Mesodermal cell (in vitro differentiated cells): ENCODE data around the gene ATP6V0D1.

Source experiments
- H3K27ac ChIP-seq: 2 replicates; pipeline ENCODE4 v1.7.0; 2013; ENCODE audit warnings: mild to moderate bottlenecking, low read depth, low read length, moderate library complexity; ENCODE audit not compliant: severe bottlenecking
- H3K36me3 ChIP-seq: 2 replicates; pipeline ENCODE4 v1.7.1; 2013; ENCODE audit warnings: mild to moderate bottlenecking, low read length, moderate library complexity; ENCODE audit not compliant: control insufficient read depth, insufficient read depth
- H3K4me1 ChIP-seq: one replicate; pipeline ENCODE4 v1.7.1; 2013; ENCODE audit warnings: mild to moderate bottlenecking, low read length; ENCODE audit not compliant: insufficient read depth, control insufficient read depth, poor library complexity, severe bottlenecking
- H3K4me3 ChIP-seq: 2 replicates; pipeline ENCODE4 v1.7.0; 2013; ENCODE audit warnings: low read length, control low read depth, mild to moderate bottlenecking; ENCODE audit not compliant: insufficient read depth, poor library complexity, severe bottlenecking; ENCODE audit errors: extremely low read depth
- H3K9me3 ChIP-seq: 2 replicates; pipeline ENCODE4 v1.7.1; 2013; ENCODE audit warnings: mild to moderate bottlenecking, low read length, moderate library complexity; ENCODE audit not compliant: control insufficient read depth
- WGBS, 2 experiments: methylation state at CpG; one replicate each; pipeline ENCODE4 v1.1.5; 2013; ENCODE audit warnings: missing lambda C conversion rate in 2 of 2; ENCODE audit not compliant: insufficient coverage in 2 of 2; 5-methylcytosine and 5-hydroxymethylcytosine counted together

Gene ATP6V0D1

DNA sequence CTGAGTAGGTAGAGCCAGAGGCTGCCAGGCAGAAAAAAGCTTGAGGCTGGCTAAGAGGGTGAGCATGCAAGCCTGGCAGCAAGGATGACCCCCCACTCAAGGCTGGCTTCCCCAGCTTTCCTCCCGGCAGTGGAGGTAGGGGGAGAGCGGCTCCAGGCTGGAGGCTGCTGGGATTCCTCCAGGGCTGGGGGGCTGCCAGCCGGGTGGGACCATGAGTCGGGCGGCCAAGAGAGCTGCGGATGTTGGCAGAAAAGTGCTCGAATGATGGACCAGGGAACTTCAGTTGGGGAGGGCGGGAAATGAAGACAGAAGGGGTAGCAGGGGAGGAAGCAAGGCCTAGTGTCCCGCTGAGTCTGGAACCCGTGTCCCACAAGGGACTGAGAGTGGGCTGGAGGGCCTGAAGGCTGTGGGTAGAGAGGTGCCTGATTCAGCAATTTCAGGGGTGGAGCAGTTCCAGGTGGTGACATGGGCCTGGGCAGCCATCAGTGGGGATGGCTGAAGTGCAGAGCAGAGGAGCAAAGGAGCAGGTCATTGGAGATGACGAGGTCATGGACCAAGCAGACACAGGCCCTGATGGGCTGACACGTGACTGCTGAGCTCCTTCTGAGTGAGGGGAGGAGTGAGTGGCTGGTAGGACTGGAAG, 29.8 kb downstream of the ATP6V0D1 start:
- Histone ChIP-seq H3K4me1 (no peaks in the 10 kb centered on the region), H3K4me3 (no peak overlapping the region), H3K36me3 (peaks cover 23% of the 10 kb centered on the region), H3K9me3 (no peaks in the 10 kb centered on the region), H3K27ac (no peak overlapping the region)
- WGBS, 2 experiments: 95 to 98% methylated on average over 10 of the region's 12 CpGs

DNA sequence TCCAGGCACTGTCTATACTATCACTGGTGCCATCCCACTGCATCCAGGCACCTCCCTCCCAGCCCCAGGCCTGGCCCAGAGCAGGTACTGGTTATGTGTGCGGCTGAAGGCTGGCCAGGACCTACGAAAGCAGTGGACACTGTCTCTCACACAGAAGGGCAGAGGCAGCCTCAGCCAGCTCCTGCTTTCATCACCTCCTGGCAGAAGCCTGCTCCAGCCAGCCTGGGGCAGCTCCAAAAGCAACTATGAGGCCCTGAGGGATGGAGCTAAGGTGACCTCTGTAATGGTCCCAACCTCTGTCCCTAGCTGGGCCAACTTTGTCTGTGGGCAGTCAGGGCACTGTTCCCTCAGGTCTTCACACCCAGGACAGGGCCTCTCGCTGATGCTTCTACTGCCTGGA, 31.2 kb downstream of the ATP6V0D1 start:
- Histone ChIP-seq H3K9me3 (no peaks in the 10 kb centered on the region), H3K36me3 (peaks cover 26% of the 10 kb centered on the region), H3K27ac (no peak overlapping the region), H3K4me1 (no peaks in the 10 kb centered on the region), H3K4me3 (no peak overlapping the region)
- WGBS, 2 experiments: 96 to 100% methylated on average over 3 of the region's 3 CpGs

DNA sequence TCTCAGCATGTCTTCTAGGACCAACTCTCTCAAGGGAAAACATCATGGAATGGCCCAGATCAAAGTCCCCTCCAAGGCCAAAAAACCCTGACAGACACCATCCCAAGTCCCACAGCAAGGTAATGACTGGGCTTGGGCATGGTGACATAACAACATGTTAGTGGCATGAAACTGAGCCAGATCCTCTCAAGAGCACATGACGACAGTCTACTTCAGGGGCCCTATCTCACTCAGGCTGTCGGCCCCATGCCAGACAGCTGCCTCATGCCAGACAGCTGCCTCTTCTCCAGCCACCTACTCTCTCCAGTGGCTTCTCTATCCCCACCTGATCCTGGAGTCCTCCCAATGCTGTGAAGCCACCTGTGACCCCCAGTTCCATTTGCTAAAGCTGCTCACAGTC, 31.6 kb downstream of the ATP6V0D1 start:
- no peak overlapping the region for H3K4me3 ChIP-seq
- 96 to 100% methylated on average over 2 of the region's 2 CpGs for WGBS, 2 experiments
- no peaks in the 10 kb centered on the region for H3K4me1 ChIP-seq

DNA sequence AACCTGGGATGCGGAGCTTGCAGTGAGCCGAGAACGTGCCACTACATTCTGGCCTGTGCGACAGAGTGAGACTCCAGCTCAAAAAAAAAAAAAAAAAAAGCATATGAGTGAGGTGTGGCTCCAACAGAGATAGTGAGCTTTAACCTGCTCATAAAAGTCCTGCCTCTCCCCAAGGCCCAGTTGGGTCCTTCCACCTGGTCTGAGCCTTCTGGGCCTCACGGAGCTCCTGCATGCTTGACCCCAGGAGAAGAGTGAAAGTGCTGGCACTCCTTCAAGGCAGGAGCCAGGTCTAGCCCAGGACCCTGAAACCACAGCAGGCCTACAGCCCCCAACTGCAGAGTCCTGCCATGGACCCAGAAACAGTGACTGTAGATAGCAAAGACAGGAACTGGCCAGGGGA, 32.4 kb downstream of the ATP6V0D1 start:
- 94 to 100% methylated on average over 3 to 4 of the region's 5 CpGs for WGBS, 2 experiments
- H3K36me3 ChIP-seq: peaks cover 26% of the 10 kb centered on the region
- no peak overlapping the region for H3K27ac ChIP-seq
- H3K9me3 ChIP-seq: no peaks in the 10 kb centered on the region
- no peak overlapping the region for H3K4me3 ChIP-seq
- H3K4me1 ChIP-seq: no peaks in the 10 kb centered on the region

More for the DNA sequence above, 31.6 kb downstream of the ATP6V0D1 start:
- H3K9me3 ChIP-seq: no peaks in the 10 kb centered on the region
- H3K27ac ChIP-seq: no peak overlapping the region
- peaks cover 26% of the 10 kb centered on the region for H3K36me3 ChIP-seq

DNA sequence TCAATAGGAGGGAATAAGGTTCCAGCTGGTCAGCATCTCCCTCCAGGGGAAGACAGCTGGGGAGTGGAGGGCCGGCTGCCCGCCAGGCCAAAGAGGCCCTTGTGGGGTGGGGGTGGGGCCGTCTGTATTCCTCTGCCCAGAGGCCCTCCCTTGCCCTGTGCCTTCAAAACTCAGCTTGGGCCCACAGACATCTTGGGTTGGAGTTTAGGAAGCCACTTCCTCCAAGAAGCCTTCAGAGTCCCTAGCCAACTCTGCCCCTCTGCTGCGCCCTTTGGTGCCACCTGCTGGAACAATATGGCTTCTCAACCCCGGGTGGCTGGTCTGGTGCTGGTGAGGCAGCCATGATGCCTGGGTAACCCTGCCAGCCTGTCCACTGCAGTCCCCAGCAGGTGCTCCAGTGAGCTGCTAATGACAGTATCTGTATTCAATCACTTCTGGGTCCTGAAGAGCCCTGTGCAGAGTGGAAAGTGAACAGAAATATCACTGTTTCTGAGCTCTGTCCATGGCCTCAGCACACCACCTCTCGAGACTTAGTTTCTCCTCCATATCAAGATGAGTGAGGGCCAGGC, 33.4 kb downstream of the ATP6V0D1 start:
- peaks cover 29% of the 10 kb centered on the region for H3K36me3 ChIP-seq
- no peak overlapping the region for H3K27ac ChIP-seq
- 71 to 84% methylated on average over 3 to 5 of the region's 6 CpGs for WGBS, 2 experiments
- no peaks in the 10 kb centered on the region for H3K4me1 ChIP-seq
- no peaks in the 10 kb centered on the region for H3K9me3 ChIP-seq
- H3K4me3 ChIP-seq: no peak overlapping the region

DNA sequence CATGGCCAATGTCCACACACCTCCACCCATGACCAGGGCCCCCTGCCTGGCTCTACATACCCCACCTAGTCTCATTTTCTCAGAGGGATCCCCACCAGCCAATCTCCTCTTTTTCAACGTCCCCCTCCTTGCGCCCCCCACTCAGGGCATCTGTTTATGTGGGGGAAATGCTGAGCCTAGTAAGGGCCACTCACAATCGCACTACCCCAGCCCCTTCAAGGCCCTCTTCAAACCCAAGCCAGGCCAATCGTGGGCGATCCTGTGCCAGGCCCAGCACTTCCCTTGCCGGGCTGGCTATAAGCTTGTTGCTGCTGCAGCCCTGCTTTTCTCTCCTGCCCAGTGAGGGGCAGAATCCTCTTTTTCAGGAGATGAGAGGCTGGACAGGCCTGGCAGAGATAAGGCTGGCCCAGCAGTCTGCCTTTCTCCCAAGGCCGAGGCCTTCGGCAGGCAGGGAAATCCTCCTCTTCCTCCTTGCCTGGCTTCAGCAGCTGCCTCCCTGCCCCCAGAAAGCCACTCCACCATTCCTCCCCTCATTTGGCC, 33.9 kb downstream of the ATP6V0D1 start:
- WGBS, 2 experiments: 94 to 100% methylated on average over 6 of the region's 8 CpGs
- Histone ChIP-seq H3K4me1 (no peaks in the 10 kb centered on the region), H3K27ac (no peak overlapping the region), H3K9me3 (no peaks in the 10 kb centered on the region), H3K4me3 (no peak overlapping the region), H3K36me3 (peaks cover 29% of the 10 kb centered on the region)

DNA sequence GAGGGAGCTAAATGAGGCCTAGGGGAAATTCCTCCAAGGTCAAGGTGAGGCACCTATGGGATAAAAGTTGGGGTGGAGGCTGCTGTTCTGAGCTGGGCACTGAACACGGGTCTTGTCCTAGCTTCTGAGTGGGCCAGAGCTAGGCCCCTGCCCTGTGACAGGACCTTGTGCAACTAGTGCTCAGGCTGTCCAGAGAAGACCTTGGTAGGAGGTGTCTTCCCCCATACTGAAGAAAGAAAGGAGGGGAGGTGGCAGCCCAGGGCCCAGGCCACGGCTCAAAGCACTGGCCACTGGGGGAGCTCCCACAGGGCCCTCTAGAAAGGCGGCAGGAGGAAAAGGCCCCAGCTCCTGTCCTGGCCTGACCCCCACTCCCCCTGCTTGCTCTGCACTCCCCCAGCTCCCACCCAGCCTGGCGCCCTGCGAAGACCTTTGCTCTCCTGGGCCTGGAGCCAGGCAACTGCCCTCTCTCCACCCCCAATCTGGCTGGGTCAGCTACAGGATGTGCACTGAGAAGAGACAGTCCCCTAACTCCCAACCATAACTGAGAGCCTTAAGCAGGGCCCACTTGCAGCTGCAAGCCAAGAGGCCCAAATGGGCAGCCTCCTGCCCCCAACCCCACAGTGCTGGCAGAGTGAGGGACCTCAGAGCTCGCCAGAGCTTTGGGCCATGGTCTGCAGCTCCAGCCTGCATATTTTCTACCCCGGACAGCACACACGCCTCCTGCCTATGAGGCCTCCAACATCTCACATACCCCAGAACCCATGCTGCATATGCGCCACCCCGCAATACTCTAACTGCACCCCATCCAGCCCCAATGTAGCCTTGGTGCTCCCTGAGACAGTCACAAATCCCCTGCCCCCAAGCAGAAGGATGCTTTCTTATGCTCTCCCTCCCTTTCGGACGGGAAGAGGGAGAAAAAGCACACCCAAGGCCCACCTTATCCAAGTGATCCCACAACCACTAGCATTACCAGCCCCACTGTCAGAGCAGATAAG, 34.7 kb downstream of the ATP6V0D1 start:
- WGBS, 2 experiments: 90 to 94% methylated on average over 6 to 9 of the region's 12 CpGs
- no peak overlapping the region for H3K4me3 ChIP-seq
- H3K36me3 ChIP-seq: peaks cover 24% of the 10 kb centered on the region
- H3K4me1 ChIP-seq: no peaks in the 10 kb centered on the region
- no peak overlapping the region for H3K27ac ChIP-seq
- no peaks in the 10 kb centered on the region for H3K9me3 ChIP-seq

DNA sequence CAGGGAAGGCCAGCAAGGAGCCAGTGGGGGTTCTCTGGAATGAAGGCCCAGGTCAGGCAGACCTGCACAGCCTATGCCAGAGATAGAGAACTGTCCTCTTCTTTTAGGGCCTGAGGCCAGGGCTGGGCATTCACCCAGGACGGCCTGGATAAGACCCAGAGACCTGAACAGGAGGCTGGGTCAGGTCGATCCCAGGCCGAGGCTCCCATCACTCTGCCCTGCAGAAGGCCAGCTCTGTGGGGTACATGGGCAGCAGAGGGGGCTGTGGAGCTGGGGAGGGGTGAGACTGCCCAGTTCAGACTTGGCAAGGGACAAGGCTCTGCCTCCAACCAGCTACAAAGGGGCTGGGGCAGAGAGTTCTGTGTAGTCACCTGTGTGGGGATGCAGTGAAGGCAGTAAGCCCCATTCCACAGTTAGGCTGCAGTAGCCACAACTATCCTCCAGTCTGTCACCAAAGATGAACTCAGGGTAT, 35.5 kb downstream of the ATP6V0D1 start:
- H3K9me3 ChIP-seq: no peaks in the 10 kb centered on the region
- no peak overlapping the region for H3K27ac ChIP-seq
- H3K36me3 ChIP-seq: peaks cover 25% of the 10 kb centered on the region
- 97 to 100% methylated on average over 1 to 3 of the region's 3 CpGs for WGBS, 2 experiments
- H3K4me3 ChIP-seq: no peak overlapping the region
- no peaks in the 10 kb centered on the region for H3K4me1 ChIP-seq

DNA sequence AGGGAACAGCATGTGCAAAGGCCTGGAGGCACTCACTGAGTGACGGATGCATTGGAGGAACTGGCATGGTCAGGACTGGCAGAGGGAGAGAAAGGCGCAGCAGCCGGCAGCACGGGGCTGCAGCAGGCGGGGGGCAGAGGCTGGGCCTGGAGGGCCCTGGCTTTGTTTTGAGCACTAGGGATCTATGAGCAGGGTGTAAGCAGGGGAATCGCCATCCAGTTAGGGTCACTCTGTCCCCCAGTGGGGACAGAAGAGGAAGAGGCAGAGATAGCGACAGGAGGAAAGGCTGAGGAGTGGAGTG, 35.9 kb downstream of the ATP6V0D1 start:
- H3K27ac ChIP-seq: no peak overlapping the region
- H3K9me3 ChIP-seq: no peaks in the 10 kb centered on the region
- H3K4me1 ChIP-seq: no peaks in the 10 kb centered on the region
- H3K4me3 ChIP-seq: no peak overlapping the region
- peaks cover 27% of the 10 kb centered on the region for H3K36me3 ChIP-seq
- 91 to 97% methylated on average over 7 of the region's 7 CpGs for WGBS, 2 experiments

DNA sequence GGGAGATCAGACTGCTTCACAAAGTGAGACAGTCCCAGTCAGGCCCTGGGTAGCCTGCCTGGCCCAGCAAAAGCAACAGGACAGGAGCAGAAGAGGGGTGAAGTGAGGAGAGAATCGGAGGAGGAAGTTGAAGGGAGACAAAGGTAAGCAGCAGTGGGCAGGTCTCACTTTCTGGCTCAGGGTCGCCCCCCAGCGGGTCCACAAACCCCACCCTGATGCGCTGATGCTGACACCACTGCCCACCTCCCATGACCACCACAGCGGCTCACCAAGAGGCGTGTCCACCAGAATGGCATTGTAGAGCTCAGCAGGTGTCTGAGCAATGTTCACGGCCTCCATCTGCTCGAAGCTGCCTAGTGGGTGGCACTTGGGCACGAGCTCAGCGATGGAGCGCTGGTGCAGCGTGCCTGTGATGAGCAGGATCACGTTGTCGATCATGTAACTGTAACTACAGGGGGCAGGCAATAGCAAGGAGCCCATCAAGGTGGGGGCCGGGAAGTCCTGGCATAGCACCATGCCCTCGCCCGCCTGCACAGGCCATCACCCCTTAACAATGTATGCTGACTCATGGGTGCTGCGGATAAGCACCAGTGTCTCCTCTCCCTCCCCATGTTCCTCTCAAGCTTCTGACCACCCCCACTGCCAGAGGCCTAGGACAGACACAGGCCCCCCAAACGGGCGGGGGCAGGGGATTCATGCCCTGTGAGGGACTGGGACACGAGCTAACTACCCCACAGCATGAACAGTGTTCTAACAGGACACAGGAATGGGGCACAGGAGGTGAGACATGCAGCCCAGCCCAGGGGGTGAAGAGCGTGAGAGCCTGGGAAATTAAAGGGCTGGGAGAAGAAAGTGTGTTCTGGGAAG, 36.5 kb downstream of the ATP6V0D1 start:
- H3K4me3 ChIP-seq: no peak overlapping the region
- no peaks in the 10 kb centered on the region for H3K4me1 ChIP-seq
- 78 to 83% methylated on average over 20 to 21 of the region's 22 CpGs for WGBS, 2 experiments

More for the DNA sequence above, 36.5 kb downstream of the ATP6V0D1 start:
- Histone ChIP-seq H3K9me3 (no peaks in the 10 kb centered on the region), H3K36me3 (peaks cover 26% of the 10 kb centered on the region), H3K27ac (no peak overlapping the region)
